Loucy (cell line): ENCODE results near the gene KIF18A.

Experiments used
- H2AFZ ChIP-seq: fragments of 200-600 bp; sonication (generic); 2 replicates; pipeline ENCODE4 v1.6.0; 2016; ENCODE audit warnings: antibody characterized with exemption, mild to moderate bottlenecking, low read length, moderate library complexity
- H3F3A ChIP-seq: fragments of 200-600 bp; 2 replicates; pipeline ENCODE4 v1.6.0; 2016; ENCODE audit warnings: antibody characterized with exemption, low read depth, mild to moderate bottlenecking
- H3K27me3 ChIP-seq: fragments of 200-600 bp; sonication (generic); 2 replicates; pipeline ENCODE4 v1.6.1; 2014; ENCODE audit warnings: low read length, mild to moderate bottlenecking; ENCODE audit not compliant: insufficient read depth, poor library complexity, severe bottlenecking
- H3K36me3 ChIP-seq: fragments of 200-600 bp; sonication (generic); 2 replicates; pipeline ENCODE4 v1.6.1; 2016; ENCODE audit warnings: low read length; ENCODE audit not compliant: insufficient read depth
- H3K4me1 ChIP-seq: fragments of 200-600 bp; sonication (generic); 2 replicates; pipeline ENCODE4 v1.5.1; 2014; ENCODE audit warnings: low read length, mild to moderate bottlenecking; ENCODE audit not compliant: insufficient read depth, poor library complexity, severe bottlenecking
- H3K4me2 ChIP-seq: fragments of 200-600 bp; sonication (generic); 2 replicates; pipeline ENCODE4 v1.6.0; 2014; ENCODE audit warnings: antibody characterized with exemption, low read length, low read depth, mild to moderate bottlenecking; ENCODE audit not compliant: poor library complexity, severe bottlenecking
- H3K4me3 ChIP-seq: fragments of 200-600 bp; sonication (generic); 2 replicates; pipeline ENCODE4 v1.5.1; 2014; ENCODE audit warnings: low read length, mild to moderate bottlenecking, mixed read lengths; ENCODE audit not compliant: poor library complexity, severe bottlenecking
- H3K79me2 ChIP-seq: fragments of 200-600 bp; sonication (generic); 2 replicates; pipeline ENCODE4 v1.6.1; 2014; ENCODE audit warnings: low read length; ENCODE audit not compliant: insufficient read depth
- H3K9ac ChIP-seq: fragments of 200-600 bp; sonication (generic); 2 replicates; pipeline ENCODE4 v1.6.0; 2014; ENCODE audit warnings: mild to moderate bottlenecking, low read depth, low read length, moderate library complexity; ENCODE audit not compliant: poor library complexity, severe bottlenecking
- H3K9me2 ChIP-seq: fragments of 200-600 bp; sonication (generic); replicated peaks from 2 replicates; pipeline ENCODE4 v1.6.1; 2016; ENCODE audit warnings: low read depth, low read length, mixed read lengths
- H3K9me3 ChIP-seq: fragments of 200-600 bp; sonication (generic); 2 replicates; pipeline ENCODE4 v1.6.1; 2014; ENCODE audit warnings: mild to moderate bottlenecking, antibody characterized with exemption, low read length, low read depth; ENCODE audit not compliant: insufficient read depth
- H4K20me1 ChIP-seq: fragments of 200-600 bp; sonication (generic); 2 replicates; pipeline ENCODE4 v1.6.0; 2014; ENCODE audit warnings: antibody characterized with exemption, low read length, mild to moderate bottlenecking; ENCODE audit not compliant: insufficient read depth, poor library complexity, severe bottlenecking
- EZH2phosphoT487 ChIP-seq: fragments of 200-600 bp; IDR thresholded peaks from 2 replicates; pipeline ENCODE4 v1.6.1; 2018; ENCODE audit warnings: antibody characterized with exemption, mild to moderate bottlenecking, moderate library complexity, borderline replicate concordance
- TF ChIP-seq, protein P1 (sequence below): fragments of 200-600 bp; sonication (generic); conservative IDR thresholded peaks from 2 replicates; pipeline ENCODE4 v1.5.1; 2014; ENCODE audit warnings: mild to moderate bottlenecking, antibody characterized with exemption, low read length

The KIF18A gene

DNA sequence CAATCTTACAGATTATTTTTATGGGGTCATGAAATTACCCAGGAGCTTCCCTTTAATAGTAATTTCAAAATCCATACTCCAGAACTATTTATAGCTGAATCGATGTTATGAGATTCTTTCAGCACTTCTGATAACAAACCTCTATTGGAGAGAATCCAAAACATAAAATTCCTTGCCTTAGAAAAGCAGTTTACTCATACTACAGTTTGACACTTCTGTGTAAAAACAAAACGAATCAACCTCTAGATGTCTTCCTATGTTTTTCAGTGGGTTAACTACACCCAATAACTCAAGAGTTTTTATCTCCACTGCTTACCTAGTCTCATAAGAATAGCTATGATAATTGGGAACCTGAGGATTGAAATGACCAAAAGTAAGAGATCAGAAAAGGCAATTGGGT lies 35.6 kb downstream of the KIF18A start:
- Histone ChIP-seq H4K20me1 (no peaks in the 10 kb centered on the region), H3K9me2 (no peaks in the 10 kb centered on the region), H3K27me3 (no peaks in the 10 kb centered on the region), H3K9ac (no peak overlapping the region), H3K4me1 (no peaks in the 10 kb centered on the region), H3K9me3 (no peaks in the 10 kb centered on the region), H2AFZ (no peak overlapping the region), H3K79me2 (no peaks in the 10 kb centered on the region), H3K4me2 (no peak overlapping the region), H3K36me3 (peaks cover 46% of the 10 kb centered on the region), H3F3A (no peaks in the 10 kb centered on the region), H3K4me3 (no peak overlapping the region)
- no peak for TF ChIP-seq EZH2phosphoT487
- TF ChIP-seq, protein P1, sequence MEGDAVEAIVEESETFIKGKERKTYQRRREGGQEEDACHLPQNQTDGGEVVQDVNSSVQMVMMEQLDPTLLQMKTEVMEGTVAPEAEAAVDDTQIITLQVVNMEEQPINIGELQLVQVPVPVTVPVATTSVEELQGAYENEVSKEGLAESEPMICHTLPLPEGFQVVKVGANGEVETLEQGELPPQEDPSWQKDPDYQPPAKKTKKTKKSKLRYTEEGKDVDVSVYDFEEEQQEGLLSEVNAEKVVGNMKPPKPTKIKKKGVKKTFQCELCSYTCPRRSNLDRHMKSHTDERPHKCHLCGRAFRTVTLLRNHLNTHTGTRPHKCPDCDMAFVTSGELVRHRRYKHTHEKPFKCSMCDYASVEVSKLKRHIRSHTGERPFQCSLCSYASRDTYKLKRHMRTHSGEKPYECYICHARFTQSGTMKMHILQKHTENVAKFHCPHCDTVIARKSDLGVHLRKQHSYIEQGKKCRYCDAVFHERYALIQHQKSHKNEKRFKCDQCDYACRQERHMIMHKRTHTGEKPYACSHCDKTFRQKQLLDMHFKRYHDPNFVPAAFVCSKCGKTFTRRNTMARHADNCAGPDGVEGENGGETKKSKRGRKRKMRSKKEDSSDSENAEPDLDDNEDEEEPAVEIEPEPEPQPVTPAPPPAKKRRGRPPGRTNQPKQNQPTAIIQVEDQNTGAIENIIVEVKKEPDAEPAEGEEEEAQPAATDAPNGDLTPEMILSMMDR, result no peak

DNA sequence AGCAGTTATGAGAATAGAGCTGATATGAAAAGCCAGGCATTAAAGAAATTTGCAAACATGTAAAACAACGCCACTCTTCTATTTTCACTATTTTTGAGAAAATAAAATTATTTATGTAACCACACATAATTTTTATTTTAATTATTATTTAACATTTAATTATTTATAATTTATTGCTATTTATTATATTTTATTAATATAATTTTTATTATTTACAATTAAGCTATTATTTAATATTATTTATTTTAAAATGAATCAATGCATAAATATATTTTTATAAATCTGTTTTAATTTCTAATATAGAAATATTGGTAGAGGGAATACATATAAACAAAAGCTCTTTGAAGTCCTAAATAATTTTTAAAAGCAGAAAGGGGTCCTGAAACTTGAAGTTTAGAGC lies 36.7 kb downstream of the KIF18A start:
- Histone ChIP-seq H3K9me3 (no peaks in the 10 kb centered on the region), H3K27me3 (no peaks in the 10 kb centered on the region), H2AFZ (no peak overlapping the region), H3K79me2 (no peaks in the 10 kb centered on the region), H3K4me1 (no peaks in the 10 kb centered on the region), H3K36me3 (peaks cover 40% of the 10 kb centered on the region), H3K9me2 (no peaks in the 10 kb centered on the region), H3K4me2 (no peak overlapping the region), H3F3A (no peaks in the 10 kb centered on the region), H3K9ac (no peak overlapping the region), H4K20me1 (no peaks in the 10 kb centered on the region), H3K4me3 (no peak overlapping the region)
- TF ChIP-seq EZH2phosphoT487, result no peak
- TF ChIP-seq, protein P1, result no peak

DNA sequence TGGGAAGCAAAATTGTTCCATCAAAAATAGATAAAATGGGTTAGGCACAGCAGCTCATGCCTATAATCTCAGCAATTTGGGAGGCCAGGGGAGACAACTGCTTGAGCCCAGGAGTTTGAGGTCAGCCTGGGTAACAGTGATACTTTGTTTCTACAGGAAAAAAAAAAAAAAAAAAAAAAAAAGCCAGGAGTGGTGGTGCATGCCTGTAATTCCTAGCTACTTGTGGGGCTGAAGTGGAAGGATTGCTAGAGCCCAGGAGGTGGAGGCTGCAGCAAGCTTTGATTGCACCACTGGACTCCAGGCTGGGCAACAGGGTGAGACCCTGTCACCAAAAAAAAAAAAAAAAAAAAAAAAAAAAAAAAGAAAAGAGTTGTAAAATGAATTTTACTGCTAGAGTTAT lies 49.6 kb downstream of the KIF18A start:
- H3F3A ChIP-seq, result no peaks in the 10 kb centered on the region
- TF ChIP-seq EZH2phosphoT487, result no peak
- TF ChIP-seq, protein P1, result no peak
- no peak overlapping the region for H2AFZ ChIP-seq
- no peak overlapping the region for H3K4me2 ChIP-seq
- H3K36me3 ChIP-seq, result peaks cover 53% of the 10 kb centered on the region
- H3K79me2 ChIP-seq, result no peaks in the 10 kb centered on the region
- H3K9me3 ChIP-seq, result no peaks in the 10 kb centered on the region
- H3K27me3 ChIP-seq, result no peaks in the 10 kb centered on the region
- no peaks in the 10 kb centered on the region for H3K4me1 ChIP-seq
- no peak overlapping the region for H3K4me3 ChIP-seq
- H3K9ac ChIP-seq, result no peak overlapping the region
- no peaks in the 10 kb centered on the region for H4K20me1 ChIP-seq
- no peaks in the 10 kb centered on the region for H3K9me2 ChIP-seq
